Daoy (cell line): ENCODE data around the gene ETV6. TPM values are rescaled to one million over a fixed set of nuclear protein-coding genes. Genes with fewer than 3 reads are reported as not detected.

Source experiments
- DNase-seq: peaks from one replicate; pipeline ENCODE4 v3.0.0-alpha.2; 2015; ENCODE audit warnings: low read depth
- total RNA-seq: library from RNA; depleted of rRNA; stranded (reverse); fragments of >200 nt; shearing (Covaris generic); gene quantifications from 2 replicates; pipeline ENCODE4 v1.2.3, GENCODE V29; 2014

Gene ETV6
- total RNA-seq, 1 experiment from 2014 or later, result 4.3 TPM

GRCh38 chr12:11716794-11717518 is 67.5 kb downstream of the ETV6 start:
- peak; percentile 6 for DNase-seq

DNA sequence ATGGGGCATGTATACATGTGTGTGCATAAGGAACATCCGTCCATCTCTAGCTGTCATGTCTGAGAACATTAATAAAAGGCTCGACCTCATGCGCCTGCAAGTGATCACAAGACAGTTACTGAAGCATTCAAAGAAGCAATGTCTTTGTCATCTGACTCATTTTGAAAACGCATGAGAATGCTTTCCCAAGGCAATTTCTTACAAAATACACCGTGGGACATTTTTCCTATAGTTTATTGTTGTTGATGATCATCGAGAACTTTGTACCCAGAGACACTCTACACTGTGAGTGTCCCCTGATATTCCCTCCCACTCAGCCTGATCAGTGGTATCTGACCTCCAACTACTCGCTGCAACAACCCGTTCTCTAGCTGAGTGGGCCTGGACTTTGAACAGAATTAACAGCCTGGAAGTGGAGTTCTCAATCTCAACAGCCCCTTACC is 68.1 kb downstream of the ETV6 start:
- no peak for DNase-seq

DNA sequence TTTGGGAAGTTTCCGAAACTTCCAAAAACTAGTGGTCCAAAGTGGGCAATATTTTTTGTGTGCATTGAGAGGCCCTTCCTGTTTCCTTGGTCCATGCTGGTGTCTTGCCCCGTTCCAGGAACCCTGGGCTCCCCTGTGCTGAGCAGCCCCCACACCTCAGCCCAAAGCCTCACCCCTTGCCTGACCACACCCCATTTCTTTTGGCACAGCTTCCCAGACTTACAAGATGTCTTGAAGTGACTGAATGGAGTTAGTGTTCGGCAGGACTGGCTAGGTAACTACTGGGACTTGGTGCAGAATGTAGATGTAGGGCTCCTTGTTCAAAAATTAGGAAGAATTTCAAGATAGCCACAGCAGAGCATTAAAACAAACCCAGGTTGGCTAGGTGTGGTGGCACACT is 68.6 kb downstream of the ETV6 start:
- DNase-seq, result no peak

DNA sequence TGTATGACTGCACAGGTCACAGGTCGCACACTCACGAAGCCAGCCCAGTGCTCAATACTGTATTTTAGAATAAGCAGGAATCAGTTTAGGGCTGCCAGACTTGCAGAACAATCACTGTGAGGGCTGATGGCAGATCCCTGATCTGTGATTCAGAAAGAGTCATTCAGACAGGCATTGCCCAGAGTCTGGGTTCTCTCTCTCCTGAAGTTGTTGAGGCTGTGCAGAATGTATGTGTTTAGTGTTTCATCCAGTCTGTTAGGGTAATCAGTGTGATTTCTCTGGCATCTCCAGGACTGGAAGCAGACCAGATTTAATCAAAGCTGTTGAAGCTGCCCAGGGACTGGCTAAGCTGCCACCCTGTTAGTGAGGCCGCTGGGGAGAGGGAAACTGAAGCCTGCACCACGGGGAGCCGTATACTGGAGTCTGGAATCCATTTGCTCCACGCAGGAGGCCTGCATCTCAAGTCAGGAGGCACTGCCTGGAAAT is 69.3 kb downstream of the ETV6 start:
- DNase-seq, result peak; percentile 53

DNA sequence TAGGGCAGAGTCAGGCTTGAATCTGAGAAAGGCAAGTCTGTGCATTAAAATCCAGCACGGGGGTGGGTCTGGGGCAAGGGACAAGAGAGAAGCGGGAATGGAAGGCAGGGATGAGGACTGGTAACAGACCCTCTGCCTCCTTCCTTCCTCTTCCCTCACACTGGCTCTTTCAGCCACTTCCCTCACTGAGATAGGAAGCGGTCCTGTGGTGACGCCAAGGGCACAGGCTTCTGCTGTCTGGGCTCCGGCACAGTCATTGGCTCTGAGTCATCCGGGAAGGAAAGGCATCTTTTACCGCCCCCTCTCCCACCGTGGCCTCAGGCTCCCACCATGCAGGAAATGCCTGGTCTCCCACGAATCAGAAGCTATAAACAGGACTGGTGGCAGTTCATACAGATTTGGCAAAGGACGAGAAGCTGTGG is 70.2 kb downstream of the ETV6 start:
- peak; percentile 94 for DNase-seq

DNA sequence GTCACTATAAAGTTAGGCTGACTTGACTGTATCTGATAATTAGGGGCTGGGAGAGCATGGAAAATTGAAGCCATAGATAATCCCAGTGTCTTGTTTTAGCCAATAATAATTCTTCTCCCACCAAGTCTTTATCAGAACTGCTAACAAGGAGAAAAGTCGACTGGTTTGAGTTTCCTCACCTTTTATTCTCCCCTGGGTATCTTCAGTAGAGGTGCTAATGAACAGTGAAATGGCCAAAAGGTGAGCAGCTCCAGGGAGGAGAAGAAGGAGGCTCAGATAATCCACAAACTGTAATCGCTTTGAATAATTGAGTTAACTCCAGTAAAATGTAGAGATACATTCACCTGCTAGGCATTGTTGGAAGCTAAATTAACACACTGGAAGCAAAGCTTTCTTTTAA is 72.6 kb downstream of the ETV6 start:
- DNase-seq, result no peak

- no peak for DNase-seq
These were observed 73.2 kb downstream of the ETV6 start for GRCh38 chr12:11722578-11723138.

GRCh38 chr12:11723993-11724392 is 74.5 kb downstream of the ETV6 start:
- no peak for DNase-seq

DNA sequence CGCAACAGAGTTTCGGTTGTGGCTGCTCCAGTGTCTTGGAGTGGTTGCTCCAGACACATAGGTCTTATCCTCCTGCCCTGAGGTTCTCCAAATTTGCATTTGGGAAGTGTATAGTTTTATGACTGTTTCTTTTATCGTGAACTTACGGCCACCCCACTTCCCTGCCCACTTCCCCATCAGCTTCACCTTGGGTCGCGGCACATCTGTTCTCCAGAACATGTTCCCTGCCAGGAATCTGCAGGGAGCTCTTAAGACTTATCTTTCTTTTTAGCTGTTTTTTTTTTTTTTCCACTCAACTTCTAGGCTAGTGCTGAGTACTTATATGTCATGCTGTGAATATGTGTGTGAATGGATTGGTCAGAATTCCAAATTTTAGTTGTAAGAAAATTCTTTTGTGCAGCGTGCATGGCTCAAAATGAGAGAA is 75.4 kb downstream of the ETV6 start:
- DNase-seq, result no peak

- no peak for DNase-seq
These were observed 76.2 kb downstream of the ETV6 start for GRCh38 chr12:11725686-11726085.

DNA sequence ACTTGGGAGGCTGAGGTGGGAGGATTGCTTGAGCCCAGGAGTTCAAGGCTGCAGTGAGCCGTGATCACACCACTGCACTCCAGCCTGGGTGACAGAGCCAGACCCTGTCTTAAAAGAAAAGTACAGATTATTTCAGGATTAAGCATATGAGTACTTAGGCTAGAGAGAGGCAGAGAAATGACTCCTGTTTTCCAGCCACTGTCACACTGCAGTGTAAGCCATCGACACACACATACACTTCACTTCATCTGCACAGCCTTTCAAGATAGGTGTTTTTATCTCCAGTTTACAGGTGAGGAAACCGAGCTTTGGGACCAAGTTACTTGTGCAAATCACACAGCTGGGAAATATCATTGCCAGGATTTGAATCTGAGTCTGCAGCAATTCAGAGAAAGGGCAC is 77.2 kb downstream of the ETV6 start:
- no peak for DNase-seq

- no peak for DNase-seq
These were observed 77.7 kb downstream of the ETV6 start for GRCh38 chr12:11727133-11727664.

DNA sequence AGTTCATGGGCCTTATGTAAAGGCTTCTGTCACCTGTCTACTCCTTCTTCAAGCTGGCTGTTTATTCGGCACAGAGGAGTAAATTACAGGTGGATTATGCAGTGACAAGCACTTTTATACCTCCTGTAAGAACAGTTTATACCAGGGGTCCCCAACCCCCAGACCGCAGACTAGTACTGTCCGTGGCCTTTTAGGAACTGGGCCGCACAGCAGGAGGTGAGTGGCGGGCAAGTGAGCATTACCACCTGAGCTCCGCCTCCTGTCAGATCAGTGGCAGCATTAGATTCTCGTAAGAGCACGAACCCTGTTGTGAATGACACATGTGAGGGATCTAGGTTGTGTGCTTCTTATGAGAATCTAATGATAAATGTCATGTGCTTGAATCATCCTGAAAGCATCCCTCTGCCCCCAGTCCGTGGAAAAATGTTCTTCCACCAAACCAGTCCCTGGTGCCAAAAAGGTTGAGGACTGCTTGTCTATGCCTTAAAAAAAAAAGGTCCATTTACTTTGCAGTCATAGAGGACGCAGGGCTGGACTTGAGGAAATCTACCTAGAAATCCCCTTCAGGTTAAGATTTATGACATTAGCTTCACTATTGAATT is 78.8 kb downstream of the ETV6 start:
- DNase-seq, result no peak

DNA sequence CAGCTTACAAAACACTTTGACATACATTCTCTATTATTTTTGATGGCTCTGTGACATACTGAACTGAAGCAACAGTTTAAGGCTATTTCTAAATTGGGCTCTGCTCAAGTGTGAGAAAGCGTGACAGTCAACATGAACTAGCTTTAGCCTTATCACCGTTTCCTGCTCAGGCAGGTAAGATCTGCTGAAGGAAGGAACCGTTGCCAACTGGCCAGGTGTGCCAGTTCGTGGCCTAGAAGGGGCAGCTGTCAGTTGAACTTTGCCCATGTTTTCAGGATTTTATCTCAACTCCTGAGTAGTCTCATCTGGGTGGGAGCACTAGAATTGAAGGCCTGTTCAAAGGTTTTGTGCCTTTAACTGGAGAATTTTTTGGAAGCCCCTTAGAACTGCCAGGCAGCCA is 79.5 kb downstream of the ETV6 start:
- DNase-seq, result no peak

GRCh38 chr12:11729439-11730150 is 80.1 kb downstream of the ETV6 start:
- DNase-seq, result no peak

DNA sequence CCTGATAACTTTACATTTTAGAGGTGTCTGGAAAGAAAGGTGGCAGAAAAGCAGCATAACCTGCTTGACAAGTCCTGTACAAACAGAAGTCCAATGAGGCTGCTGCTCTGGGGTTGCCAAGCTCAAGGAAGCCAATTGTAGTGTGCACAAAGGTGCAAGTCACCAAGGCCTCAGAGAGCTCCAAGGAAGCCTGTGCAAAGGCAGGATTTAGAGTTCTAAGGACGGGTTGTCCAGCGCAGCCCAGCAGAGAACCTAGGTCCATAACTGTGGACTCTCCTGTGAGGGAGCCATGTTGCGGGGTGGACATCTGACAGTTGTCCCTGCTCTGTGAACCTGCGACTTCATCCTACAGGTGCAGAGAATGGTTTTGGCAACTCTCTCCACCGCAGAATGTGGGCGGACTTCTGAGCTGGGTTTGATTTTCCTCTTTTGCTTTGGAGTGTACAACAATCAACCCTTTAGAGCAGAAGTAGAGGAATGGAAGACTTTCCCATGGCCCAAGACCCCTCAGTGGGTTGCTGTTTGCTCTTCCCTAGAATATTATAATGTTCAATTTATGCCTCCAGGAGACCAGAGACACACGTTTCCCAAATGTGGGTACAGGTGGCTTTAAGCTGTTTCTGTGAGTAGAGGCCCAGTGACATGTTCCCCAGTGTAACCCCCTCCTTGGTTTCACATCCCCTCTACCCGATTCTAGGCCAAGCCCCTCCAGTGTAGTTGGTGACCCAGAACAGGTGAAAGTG is 81.0 kb downstream of the ETV6 start:
- DNase-seq, result no peak

GRCh38 chr12:11731042-11731357 is 81.5 kb downstream of the ETV6 start:
- no peak for DNase-seq

- peak; percentile 30 for DNase-seq
These were observed 82.0 kb downstream of the ETV6 start for GRCh38 chr12:11731455-11731854.

DNA sequence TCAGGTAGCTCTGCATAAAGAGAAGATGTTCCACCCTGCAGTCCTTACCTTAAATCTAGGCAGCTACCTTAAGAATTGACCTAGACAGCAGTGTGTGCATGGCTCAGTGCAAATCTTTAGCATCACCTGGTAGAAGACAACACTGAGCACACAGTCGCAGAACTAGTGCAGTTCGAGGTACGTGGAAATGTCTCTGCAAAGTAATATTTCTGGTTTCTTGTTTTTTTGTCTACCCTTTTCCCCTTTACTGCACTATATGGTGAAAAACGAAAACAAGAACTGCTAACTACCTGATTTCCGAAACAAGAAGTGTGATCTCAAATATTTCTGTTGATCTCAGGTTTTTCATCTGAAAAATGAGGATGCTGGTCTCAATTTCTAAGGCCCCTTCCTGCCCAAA is 82.5 kb downstream of the ETV6 start:
- DNase-seq, result no peak

DNA sequence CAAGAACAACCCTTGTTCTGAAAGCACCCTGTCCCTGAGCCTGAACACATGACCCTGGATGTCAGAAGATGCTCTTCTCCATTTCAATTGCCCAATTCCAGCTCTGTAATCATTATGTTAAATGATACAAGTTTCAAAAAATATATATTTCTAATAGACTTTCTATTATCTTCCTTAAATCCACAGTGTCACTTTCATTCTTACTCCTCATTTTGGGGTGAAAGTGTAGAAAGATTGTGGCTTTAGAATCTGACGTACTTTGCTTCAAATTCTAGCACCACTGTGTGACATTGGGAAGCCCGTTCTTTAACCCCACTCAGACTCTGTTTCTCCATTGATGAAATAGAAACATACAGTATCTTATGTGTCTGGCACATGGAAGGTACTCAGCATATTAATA is 83.2 kb downstream of the ETV6 start:
- no peak for DNase-seq

DNA sequence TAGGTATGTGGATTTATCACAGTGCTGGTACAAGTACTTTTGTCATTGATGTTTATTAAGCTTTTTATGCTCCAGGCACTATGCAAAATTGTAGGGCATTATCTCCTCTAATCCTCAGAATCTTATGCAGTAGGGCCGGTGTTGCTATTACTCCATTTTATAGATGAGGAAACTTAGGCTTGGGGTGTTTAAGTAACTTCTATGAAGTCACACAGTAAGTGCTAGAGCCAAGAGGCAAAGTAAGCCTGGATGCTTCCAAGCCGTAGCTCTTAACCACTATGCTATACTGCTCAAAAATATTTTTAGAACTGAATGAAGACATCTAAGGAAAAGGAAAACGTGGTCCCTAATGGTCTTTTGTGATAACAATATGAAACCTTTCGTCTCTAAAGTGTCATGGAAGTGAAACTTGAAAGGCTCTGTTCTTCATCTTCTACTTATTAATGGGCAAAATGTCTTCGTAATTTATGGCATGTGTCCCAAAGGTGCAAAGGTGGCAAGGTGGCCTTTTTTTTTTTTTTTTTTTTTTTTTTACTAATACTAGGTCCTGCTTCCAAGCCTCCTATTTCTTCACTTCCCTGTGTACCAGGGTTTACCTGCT is 85.2 kb downstream of the ETV6 start:
- DNase-seq, result no peak
